ENCODE results near the gene ATXN1. TPM values are rescaled to one million over a fixed set of nuclear protein-coding genes. Genes with fewer than 3 reads are reported as not detected.

Gene ATXN1
- total RNA-seq, 5 donors from 2014 or later (not counting 1 experiment from before 2014, with no cell fraction given) = 65.1 to 101 (median 77.5) TPM

DNA sequence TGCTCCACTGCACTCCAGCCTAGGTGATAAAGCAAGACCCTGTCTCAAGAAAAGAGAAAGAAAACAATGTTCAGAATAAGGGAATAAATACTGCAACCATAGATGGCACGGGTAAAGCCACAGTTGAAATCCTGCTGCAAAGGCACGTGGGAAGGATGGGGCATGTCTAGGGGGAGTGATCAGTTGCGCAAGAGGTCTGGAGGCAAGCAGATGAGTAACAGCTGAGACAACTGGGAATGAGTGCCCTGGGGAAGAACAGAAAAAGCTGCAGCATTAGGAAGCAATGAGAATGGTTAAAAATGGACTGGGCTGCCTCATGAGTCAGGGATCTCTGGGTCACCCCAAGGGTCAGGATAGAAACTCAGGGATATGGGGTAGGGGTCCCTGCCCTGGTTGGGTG lies 426.6 kb downstream of the ATXN1 start:
- Mint-ChIP-seq H3K4me3 (no peak overlapping the region), H3K9me3 (no peaks in the 10 kb centered on the region), H3K36me3 (no peaks in the 10 kb centered on the region), H3K27ac (peak overlapping the region; percentile 37 to 59), H3K4me1 (peaks cover 0 to 2% (median 0%) of the 10 kb centered on the region in 3 donors), H3K27me3 (no peaks in the 10 kb centered on the region)
- 96% methylated on average over 3 of the region's 3 CpGs for WGBS (ENCODE audit: insufficient coverage)
- CTCF ChIA-PET = interaction anchor here (1.0 to 3.1 kb wide), 3 partner anchors 11 to 69 kb away, joined by 3 to 27 read pairs (median 4); no protein-coding TSS in a partner anchor
- Histone ChIP-seq H3K36me3 (ENCODE audit: control insufficient read depth in 2 of 2, extremely low read depth in 1 of 2, insufficient read depth in 1 of 2, low read length in 1 of 2) (no peaks in the 10 kb centered on the region), H3K27ac (ENCODE audit: low read length) (no peak overlapping the region), H3K4me3 (ENCODE audit: control insufficient read depth in 1 of 2, extremely low read depth in 1 of 2, low read length in 1 of 2) (no peak overlapping the region), H3K27me3 (replicated peaks in 1 of 2; ENCODE audit: control insufficient read depth in 2 of 2, extremely low read depth in 1 of 2, insufficient read depth in 2 of 2, low read length in 1 of 2) (no peaks in the 10 kb centered on the region), H3K4me1 (ENCODE audit: control insufficient read depth in 1 of 2, extremely low read depth in 1 of 2, insufficient read depth in 2 of 2, low read length in 2 of 2) (peaks cover 5 to 16% of the 10 kb centered on the region in 2 experiments), H3K9me3 (no peaks in the 10 kb centered on the region)
- DNase-seq = no peak
- POLR2A ChIA-PET = interaction anchor here in 1 of 2 donors (0.6 kb wide), 1 partner anchor 21 kb away, joined by 3 read pairs; no protein-coding TSS in a partner anchor
- ATAC-seq (replicated peaks in 1 of 4) = no peak

DNA sequence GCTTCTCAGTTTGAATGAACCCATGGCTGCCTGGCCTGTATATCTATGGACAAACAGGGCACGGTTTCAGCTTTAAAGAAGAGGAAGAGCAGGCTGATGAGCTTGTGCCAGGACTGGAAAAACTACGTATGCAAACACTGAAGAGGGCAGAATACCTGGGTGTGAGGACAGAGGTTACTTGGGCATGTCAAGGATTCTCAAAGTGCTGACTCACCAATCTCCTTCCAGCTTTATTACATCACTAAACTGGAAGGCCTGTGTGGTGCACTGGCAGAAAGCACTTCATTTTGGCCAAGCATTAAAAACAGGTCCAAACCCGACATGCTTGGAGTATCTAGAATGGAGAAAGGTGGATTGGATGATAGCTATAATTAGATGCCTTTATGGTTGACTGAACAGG lies 427.7 kb downstream of the ATXN1 start:
- ATAC-seq (replicated peaks in 1 of 4) (no peak), DNase-seq (no peak)
- Histone ChIP-seq H3K4me1 (ENCODE audit: control insufficient read depth in 1 of 2, extremely low read depth in 1 of 2, insufficient read depth in 2 of 2, low read length in 2 of 2) (peaks cover 5 to 16% of the 10 kb centered on the region in 2 experiments), H3K27me3 (replicated peaks in 1 of 2; ENCODE audit: control insufficient read depth in 2 of 2, extremely low read depth in 1 of 2, insufficient read depth in 2 of 2, low read length in 1 of 2) (no peaks in the 10 kb centered on the region), H3K36me3 (ENCODE audit: control insufficient read depth in 2 of 2, extremely low read depth in 1 of 2, insufficient read depth in 1 of 2, low read length in 1 of 2) (no peaks in the 10 kb centered on the region), H3K27ac (ENCODE audit: low read length) (no peak overlapping the region), H3K4me3 (ENCODE audit: control insufficient read depth in 1 of 2, extremely low read depth in 1 of 2, low read length in 1 of 2) (no peak overlapping the region), H3K9me3 (no peaks in the 10 kb centered on the region)
- POLR2A ChIA-PET = no interaction called here
- H3K36me3 Mint-ChIP-seq = peaks cover 4% of the 10 kb centered on the region
- no peak overlapping the region for H3K27ac Mint-ChIP-seq
- CTCF ChIA-PET = interaction anchor here (0.7 to 3.1 kb wide), 9 partner anchors 10 to 269 kb away, joined by 3 to 27 read pairs (median 4); no protein-coding TSS in a partner anchor
- no peak overlapping the region for H3K4me3 Mint-ChIP-seq
- H3K27me3 Mint-ChIP-seq = no peaks in the 10 kb centered on the region
- peaks cover 0 to 2% (median 0%) of the 10 kb centered on the region in 3 donors for H3K4me1 Mint-ChIP-seq
- 100% methylated on average over 2 of the region's 3 CpGs for WGBS (ENCODE audit: insufficient coverage)
- H3K9me3 Mint-ChIP-seq = no peaks in the 10 kb centered on the region

- peaks cover 5 to 16% of the 10 kb centered on the region in 2 experiments for H3K4me1 ChIP-seq (ENCODE audit: control insufficient read depth in 1 of 2, extremely low read depth in 1 of 2, insufficient read depth in 2 of 2, low read length in 2 of 2)
- peaks cover 12% of the 10 kb centered on the region for H3K36me3 Mint-ChIP-seq
- peaks cover 0 to 9% of the 10 kb centered on the region in 2 donors for H3K36me3 ChIP-seq (ENCODE audit: control insufficient read depth in 2 of 2, extremely low read depth in 1 of 2, insufficient read depth in 1 of 2, low read length in 1 of 2)
- H3K4me3 Mint-ChIP-seq = no peak overlapping the region
- ATAC-seq (replicated peaks in 1 of 4) (peak; percentile 83 to 96 (median 84)), DNase-seq (peak; percentile 55 to 92 (median 76))
- CTCF ChIA-PET = interaction anchor here (0.6 to 3.1 kb wide), 27 partner anchors 9 to 440 kb away, joined by 3 to 27 read pairs (median 4); no protein-coding TSS in a partner anchor
- H3K27ac ChIP-seq (ENCODE audit: low read length) = peak overlapping the region; percentile 45
- no peaks in the 10 kb centered on the region for H3K9me3 ChIP-seq
- H3K27me3 Mint-ChIP-seq = no peaks in the 10 kb centered on the region
- H3K27me3 ChIP-seq (replicated peaks in 1 of 2; ENCODE audit: control insufficient read depth in 2 of 2, extremely low read depth in 1 of 2, insufficient read depth in 2 of 2, low read length in 1 of 2) = no peaks in the 10 kb centered on the region
- no peak overlapping the region for H3K4me3 ChIP-seq (ENCODE audit: control insufficient read depth in 1 of 2, extremely low read depth in 1 of 2, low read length in 1 of 2)
- no peaks in the 10 kb centered on the region for H3K9me3 Mint-ChIP-seq
- H3K4me1 Mint-ChIP-seq = peaks cover 0 to 2% (median 0%) of the 10 kb centered on the region in 3 donors
- POLR2A ChIA-PET = no interaction called here
- H3K27ac Mint-ChIP-seq = no peak overlapping the region
- 0% methylated on average over 1 of the region's 7 CpGs for WGBS (ENCODE audit: insufficient coverage)
Measured at GRCh38 chr6:16332175-16332542, 429.1 kb downstream of the ATXN1 start.

DNA sequence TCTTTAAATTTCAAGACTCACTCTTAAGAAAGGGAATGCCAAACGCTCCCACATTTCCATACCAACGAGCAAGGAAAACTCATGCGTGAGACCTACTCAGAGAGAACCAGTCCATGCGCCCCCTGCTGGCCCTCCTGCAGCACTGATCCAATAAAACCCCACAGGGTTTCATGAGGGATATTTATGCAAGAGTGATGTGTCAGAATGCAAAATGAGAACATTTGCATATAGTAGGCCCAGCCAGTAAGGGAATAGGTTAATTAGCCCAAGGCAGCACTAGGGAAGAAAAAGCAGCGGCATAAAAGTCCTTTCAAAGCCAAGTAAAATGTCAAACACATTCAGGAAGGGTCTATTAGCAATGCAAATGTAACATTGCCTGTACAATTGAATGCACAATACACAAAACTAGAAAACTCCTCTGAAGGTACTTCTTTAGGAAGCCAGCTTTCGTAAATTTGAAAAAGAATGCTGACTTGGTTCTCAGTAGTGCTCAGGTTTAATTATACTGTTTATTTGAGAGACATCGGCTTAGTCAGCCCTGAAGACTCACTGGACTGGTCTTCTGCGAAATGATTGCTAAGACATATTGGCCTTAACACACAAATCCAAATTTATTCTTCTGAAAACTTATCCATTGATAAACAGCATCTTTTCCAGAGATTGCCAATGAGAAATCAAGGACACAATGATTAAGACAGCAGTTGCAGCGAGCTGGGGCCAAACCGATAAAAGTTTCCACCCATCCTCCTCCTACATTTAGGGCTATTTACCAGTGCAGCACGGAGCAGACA lies 429.7 kb downstream of the ATXN1 start:
- WGBS (ENCODE audit: insufficient coverage) = 28% methylated on average over 2 of the region's 11 CpGs

DNA sequence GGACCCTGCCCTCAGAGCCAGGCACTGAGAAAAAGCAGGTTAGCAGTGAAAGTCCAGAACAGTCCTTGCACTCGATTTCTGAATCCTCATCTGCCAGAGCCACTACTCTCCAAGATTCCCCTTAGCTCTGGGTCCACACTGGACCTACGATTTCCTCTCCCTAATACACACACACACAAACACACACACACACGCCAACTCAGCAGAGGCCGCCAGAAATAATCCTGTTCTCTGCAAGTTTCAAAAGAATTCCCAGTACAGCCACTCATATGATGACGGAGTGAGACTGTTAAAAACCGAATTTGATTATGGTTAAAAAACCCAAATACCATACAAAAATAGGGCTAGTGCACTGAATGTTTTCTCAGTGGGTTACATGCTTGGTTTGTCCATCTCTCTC lies 432.0 kb downstream of the ATXN1 start:
- no peak overlapping the region for H3K4me3 ChIP-seq (ENCODE audit: control insufficient read depth in 1 of 2, extremely low read depth in 1 of 2, low read length in 1 of 2)
- no peak for ATAC-seq (replicated peaks in 1 of 4)
- peaks cover 0 to 24% of the 10 kb centered on the region in 2 donors for H3K36me3 ChIP-seq (ENCODE audit: control insufficient read depth in 2 of 2, extremely low read depth in 1 of 2, insufficient read depth in 1 of 2, low read length in 1 of 2)
- H3K27ac Mint-ChIP-seq = no peak overlapping the region
- H3K4me3 Mint-ChIP-seq = no peak overlapping the region
- WGBS (ENCODE audit: insufficient coverage) = 92% methylated on average over 2 of the region's 6 CpGs
- H3K27me3 Mint-ChIP-seq = no peaks in the 10 kb centered on the region
- H3K4me1 Mint-ChIP-seq = peaks cover 13 to 21% (median 16%) of the 10 kb centered on the region in 3 donors
- peaks cover 26% of the 10 kb centered on the region for H3K36me3 Mint-ChIP-seq
- no peak overlapping the region for H3K27ac ChIP-seq (ENCODE audit: low read length)
- ChIA-PET CTCF (interaction anchor here in 1 of 2 donors (1.5 kb wide), 1 partner anchor 9 kb away, joined by 7 read pairs; no protein-coding TSS in a partner anchor), POLR2A (no interaction called here)
- H3K9me3 Mint-ChIP-seq = no peaks in the 10 kb centered on the region
- no peaks in the 10 kb centered on the region for H3K9me3 ChIP-seq
- peaks cover 5 to 26% of the 10 kb centered on the region in 2 experiments for H3K4me1 ChIP-seq (ENCODE audit: control insufficient read depth in 1 of 2, extremely low read depth in 1 of 2, insufficient read depth in 2 of 2, low read length in 2 of 2)
- H3K27me3 ChIP-seq (replicated peaks in 1 of 2; ENCODE audit: control insufficient read depth in 2 of 2, extremely low read depth in 1 of 2, insufficient read depth in 2 of 2, low read length in 1 of 2) = no peaks in the 10 kb centered on the region
- DNase-seq = no peak

More for the DNA sequence above, 429.7 kb downstream of the ATXN1 start:
- peaks cover 5 to 16% of the 10 kb centered on the region in 2 experiments for H3K4me1 ChIP-seq (ENCODE audit: control insufficient read depth in 1 of 2, extremely low read depth in 1 of 2, insufficient read depth in 2 of 2, low read length in 2 of 2)
- Mint-ChIP-seq H3K4me1 (peaks cover 0 to 2% (median 0%) of the 10 kb centered on the region in 3 donors), H3K36me3 (peaks cover 16% of the 10 kb centered on the region), H3K27me3 (no peaks in the 10 kb centered on the region), H3K9me3 (no peaks in the 10 kb centered on the region), H3K4me3 (no peak overlapping the region), H3K27ac (no peak overlapping the region)
- no peaks in the 10 kb centered on the region for H3K27me3 ChIP-seq (replicated peaks in 1 of 2; ENCODE audit: control insufficient read depth in 2 of 2, extremely low read depth in 1 of 2, insufficient read depth in 2 of 2, low read length in 1 of 2)
- peak in 33 of 35 experiments; percentile 14 to 82 (median 51) for DNase-seq
- POLR2A ChIA-PET = no interaction called here
- H3K36me3 ChIP-seq (ENCODE audit: control insufficient read depth in 2 of 2, extremely low read depth in 1 of 2, insufficient read depth in 1 of 2, low read length in 1 of 2) = peaks cover 0 to 15% of the 10 kb centered on the region in 2 donors
- no peak overlapping the region for H3K4me3 ChIP-seq (ENCODE audit: control insufficient read depth in 1 of 2, extremely low read depth in 1 of 2, low read length in 1 of 2)
- H3K27ac ChIP-seq (ENCODE audit: low read length) = peak overlapping the region; percentile 45
- CTCF ChIA-PET = interaction anchor here (0.6 to 3.1 kb wide), 24 partner anchors 8 to 441 kb away, joined by 3 to 27 read pairs (median 4); no protein-coding TSS in a partner anchor
- ATAC-seq (replicated peaks in 1 of 4) = peak in 3 of 4 experiments; percentile 59 to 73 (median 65)
- H3K9me3 ChIP-seq = no peaks in the 10 kb centered on the region

- Mint-ChIP-seq H3K9me3 (no peaks in the 10 kb centered on the region), H3K4me3 (no peak overlapping the region), H3K27ac (no peak overlapping the region), H3K27me3 (no peaks in the 10 kb centered on the region), H3K36me3 (peaks cover 26% of the 10 kb centered on the region), H3K4me1 (peaks cover 20 to 32% (median 24%) of the 10 kb centered on the region in 3 donors)
- ATAC-seq (replicated peaks in 1 of 4) (no peak), DNase-seq (no peak)
- Histone ChIP-seq H3K4me1 (ENCODE audit: control insufficient read depth in 1 of 2, extremely low read depth in 1 of 2, insufficient read depth in 2 of 2, low read length in 2 of 2) (peaks cover 8 to 40% of the 10 kb centered on the region in 2 experiments), H3K36me3 (ENCODE audit: control insufficient read depth in 2 of 2, extremely low read depth in 1 of 2, insufficient read depth in 1 of 2, low read length in 1 of 2) (peaks cover 0 to 24% of the 10 kb centered on the region in 2 donors), H3K27me3 (replicated peaks in 1 of 2; ENCODE audit: control insufficient read depth in 2 of 2, extremely low read depth in 1 of 2, insufficient read depth in 2 of 2, low read length in 1 of 2) (no peaks in the 10 kb centered on the region), H3K9me3 (no peaks in the 10 kb centered on the region), H3K4me3 (ENCODE audit: control insufficient read depth in 1 of 2, extremely low read depth in 1 of 2, low read length in 1 of 2) (no peak overlapping the region), H3K27ac (ENCODE audit: low read length) (no peak overlapping the region)
- WGBS (ENCODE audit: insufficient coverage) = 97% methylated on average over 34 of the region's 34 CpGs
- ChIA-PET CTCF (interaction anchor here (0.7 to 1.5 kb wide), 2 partner anchors 8 to 371 kb away, joined by 4 to 7 read pairs; no protein-coding TSS in a partner anchor), POLR2A (no interaction called here)
Measured at GRCh38 chr6:16327777-16328325, 433.4 kb downstream of the ATXN1 start.
